A549 (cell line): ENCODE results near the gene SMIM35.

ENCODE experiments used
- CEBPB ChIP-seq, 2 experiments: fragments of >200 bp in 1 of 2; sonication (Bioruptor Twin) in 1 of 2; formaldehyde crosslinking in 1 of 2; IDR thresholded peaks; 2 replicates each; pipeline ENCODE4 v1.6.1; 2012 to 2016
- CTCF ChIP-seq: fragments of >200 bp; sonication (Bioruptor Twin); formaldehyde crosslinking; IDR thresholded peaks from 3 replicates; pipeline ENCODE4 v1.5.1; 2016
- ELK1 ChIP-seq: fragments of 150-350 bp; IDR thresholded peaks from 2 replicates; pipeline ENCODE4 v1.6.1; 2014; ENCODE audit warnings: low read depth, mild to moderate bottlenecking, low read length
- HDAC2 ChIP-seq: fragments of 200-600 bp; sonication (generic); IDR thresholded peaks from 2 replicates; pipeline ENCODE4 v1.6.1; 2016
- HMGXB4 ChIP-seq: fragments of 250-450 bp; sonication (Bioruptor Pico); IDR thresholded peaks from 2 replicates; pipeline ENCODE4 v1.5.0; 2021; ENCODE audit warnings: mild to moderate bottlenecking, moderate library complexity, borderline replicate concordance
- JUN ChIP-seq, 2 experiments: fragments of >200 bp; sonication (Bioruptor Twin); formaldehyde crosslinking; IDR thresholded peaks; 2 replicates in 1 of 2; 3 replicates in 1 of 2; pipeline ENCODE4 v1.6.1; 2016 to 2017
- KDM1A ChIP-seq: fragments of 200-600 bp; sonication (generic); IDR thresholded peaks from 2 replicates; pipeline ENCODE4 v1.6.1; 2016; ENCODE audit warnings: low read depth, mild to moderate bottlenecking
- MAX ChIP-seq: IDR thresholded peaks from 2 replicates; pipeline ENCODE4 v1.6.1; 2012
- NFE2L2 ChIP-seq: fragments of 150-350 bp; conservative IDR thresholded peaks from 2 replicates; pipeline ENCODE4 v1.6.1; 2014; ENCODE audit warnings: low read length
- POLR2A ChIP-seq: IDR thresholded peaks from 2 replicates; pipeline ENCODE4 v1.6.1; 2012; ENCODE audit warnings: mild to moderate bottlenecking, low read length
- RCOR1 ChIP-seq: fragments of 150-350 bp; IDR thresholded peaks from 2 replicates; pipeline ENCODE4 v1.6.1; 2014; ENCODE audit warnings: antibody characterized with exemption, low read length, low read depth
- REST ChIP-seq: fragments of 200-600 bp; sonication (generic); IDR thresholded peaks from 2 replicates; pipeline ENCODE4 v1.6.1; 2016; ENCODE audit warnings: antibody characterized with exemption, mild to moderate bottlenecking, moderate library complexity

- TF ChIP-seq MAX (no peak), CEBPB (IDR thresholded peaks at IDR 0.05) (no peak), CTCF (no peak), POLR2A (no peak), JUN (IDR thresholded peaks at IDR 0.05) (no peak), HDAC2 (no peak), NFE2L2 (no peak), ELK1 (no peak), HMGXB4 (CRISPR knock-in tag) (no peak), KDM1A (no peak), RCOR1 (no peak), REST (no peak)
Measured at GRCh38 chr11:117977029-117977428, 109.7 kb downstream of the SMIM35 start.
